T-helper 1 cell (primary cell): ENCODE measurements around the gene HMCN1.

Experiments used
- DNase-seq, 5 donors: peaks; one replicate each; pipeline ENCODE4 v3.0.0-alpha.2; 2012 to 2020

The HMCN1 gene

GRCh38 chr1:185917646-185918045 is 183.5 kb downstream of the HMCN1 start:
- no peak for DNase-seq

- no peak for DNase-seq
Measured at GRCh38 chr1:185920602-185921001, 186.4 kb downstream of the HMCN1 start.

GRCh38 chr1:185921636-185922035 is 187.4 kb downstream of the HMCN1 start:
- DNase-seq = no peak

- no peak for DNase-seq
Measured at GRCh38 chr1:185926588-185926987, 192.4 kb downstream of the HMCN1 start.

GRCh38 chr1:185929776-185930175 is 195.6 kb downstream of the HMCN1 start:
- DNase-seq = no peak

- no peak for DNase-seq
Measured at GRCh38 chr1:185931438-185931837, 197.2 kb downstream of the HMCN1 start.

DNA sequence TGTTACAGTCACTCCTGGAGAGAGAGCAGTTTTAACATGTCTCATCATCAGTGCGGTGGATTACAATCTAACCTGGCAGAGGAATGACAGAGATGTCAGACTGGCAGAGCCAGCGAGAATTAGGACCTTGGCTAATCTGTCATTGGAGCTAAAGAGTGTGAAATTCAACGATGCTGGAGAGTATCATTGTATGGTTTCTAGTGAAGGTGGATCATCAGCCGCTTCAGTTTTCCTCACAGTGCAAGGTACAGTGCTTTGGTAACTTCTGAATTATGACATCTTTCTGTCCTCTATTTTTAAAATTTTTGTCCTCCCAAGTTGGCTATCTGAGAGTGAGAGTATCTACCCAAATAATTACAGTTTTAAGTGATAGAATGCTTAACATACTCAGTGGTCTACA is 199.4 kb downstream of the HMCN1 start:
- DNase-seq = no peak

DNA sequence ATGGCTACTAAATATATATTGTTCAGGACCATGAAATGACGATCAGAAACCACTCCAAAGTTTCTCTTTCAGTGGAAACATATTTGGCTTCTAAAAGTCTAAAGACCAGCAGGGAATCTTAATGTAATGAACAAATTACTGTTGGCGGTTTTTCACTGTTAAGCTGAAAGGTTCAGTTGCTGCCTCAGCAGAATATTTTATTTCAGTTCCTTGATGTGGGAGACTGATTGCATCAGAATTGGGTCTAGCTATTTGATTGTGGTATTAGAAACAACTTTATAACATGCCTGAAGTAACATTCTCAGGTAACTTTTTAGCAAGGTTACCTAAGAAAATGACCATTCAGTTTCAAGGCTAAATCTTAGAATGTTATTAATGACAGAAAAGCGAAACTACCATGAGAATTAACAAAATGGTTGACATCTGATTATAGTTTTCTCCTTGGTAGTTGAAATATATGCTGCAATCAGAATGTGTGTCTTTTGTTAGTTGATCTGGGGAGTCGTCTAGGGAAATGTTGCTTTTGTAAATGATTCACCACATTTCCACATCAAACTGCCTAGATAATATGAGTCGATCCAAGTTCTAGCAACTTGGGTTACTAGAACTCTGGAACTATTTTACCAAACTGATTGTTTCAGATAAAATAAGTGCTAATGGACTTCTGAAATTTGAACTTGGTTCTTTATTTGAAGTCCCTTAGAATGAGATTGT is 200.4 kb downstream of the HMCN1 start:
- no peak for DNase-seq

GRCh38 chr1:185935360-185935759 is 201.2 kb downstream of the HMCN1 start:
- no peak for DNase-seq

DNA sequence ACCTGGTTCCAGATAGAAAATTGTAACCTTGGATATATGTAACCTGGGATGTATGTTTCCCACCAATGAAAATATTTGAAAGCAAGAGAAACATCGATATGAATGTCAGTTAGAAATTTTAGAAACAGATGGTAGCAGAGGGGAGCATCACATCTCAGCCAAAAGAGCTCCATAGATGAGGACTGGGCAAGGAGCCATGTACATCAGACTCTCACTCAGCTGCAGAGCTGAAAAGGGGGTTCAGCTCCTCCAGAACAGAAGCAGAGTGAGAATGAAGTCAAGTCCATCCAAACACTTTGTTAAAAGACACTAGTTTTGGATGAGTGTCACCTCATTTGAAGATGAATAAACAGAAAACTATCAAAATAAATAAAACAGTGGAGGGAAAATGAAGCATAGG is 202.4 kb downstream of the HMCN1 start:
- DNase-seq = no peak

DNA sequence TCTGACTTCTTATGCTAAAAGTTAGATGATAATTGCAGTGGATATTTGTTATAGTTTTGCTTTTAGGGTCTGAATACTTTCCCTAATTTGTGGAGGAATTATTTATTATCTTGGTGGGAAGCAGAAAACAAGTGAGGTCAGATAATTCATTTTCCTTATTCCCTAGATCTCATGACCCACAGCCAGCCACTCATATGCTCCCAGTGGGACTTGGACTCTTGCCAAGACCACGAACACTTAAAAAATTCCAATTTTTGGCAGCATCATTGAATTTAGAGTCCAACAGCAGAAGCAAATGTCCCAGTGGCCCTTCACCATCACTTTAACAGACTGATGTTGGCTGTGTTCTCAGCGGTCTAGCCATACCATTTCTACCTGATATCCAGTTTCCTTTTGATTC is 204.2 kb downstream of the HMCN1 start:
- no peak for DNase-seq

DNA sequence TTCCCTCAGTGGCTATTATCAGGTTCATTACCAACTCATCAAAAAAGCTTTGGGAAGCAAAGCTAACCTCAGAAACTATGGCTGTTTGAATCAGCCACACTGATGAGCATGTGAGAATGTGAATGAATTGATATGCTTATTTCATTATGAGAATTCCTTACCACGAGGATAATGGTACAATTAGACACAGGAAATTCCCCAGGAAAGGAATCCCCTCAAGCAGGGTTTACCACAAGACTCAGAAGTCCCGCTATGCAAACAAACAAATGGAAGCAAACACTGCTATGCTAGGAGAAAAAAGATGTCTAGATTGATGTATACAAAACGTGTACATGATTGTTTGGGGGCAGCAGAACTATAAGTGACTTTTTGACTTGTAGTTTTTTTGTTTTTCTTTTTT is 205.0 kb downstream of the HMCN1 start:
- DNase-seq = no peak

DNA sequence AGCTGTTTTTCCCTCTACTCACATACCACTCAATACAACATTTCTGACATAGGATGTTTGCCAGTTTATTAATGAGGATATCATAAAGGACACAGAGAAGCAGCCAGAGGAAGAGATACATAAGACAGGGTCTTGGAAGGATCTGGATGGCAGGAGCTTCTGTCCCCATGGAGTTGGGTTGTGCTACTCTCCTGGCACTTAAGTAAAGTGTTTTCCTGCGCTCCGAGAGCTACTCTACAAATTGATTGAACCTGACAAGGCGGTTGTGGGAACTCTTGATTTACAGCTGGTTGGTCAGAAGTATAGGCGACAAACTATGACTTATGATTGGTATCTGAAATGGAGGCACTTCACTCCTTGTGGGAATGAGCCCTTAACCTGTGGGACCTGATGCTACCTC is 208.8 kb downstream of the HMCN1 start:
- no peak for DNase-seq

GRCh38 chr1:185956881-185957280 is 222.7 kb downstream of the HMCN1 start:
- no peak for DNase-seq

DNA sequence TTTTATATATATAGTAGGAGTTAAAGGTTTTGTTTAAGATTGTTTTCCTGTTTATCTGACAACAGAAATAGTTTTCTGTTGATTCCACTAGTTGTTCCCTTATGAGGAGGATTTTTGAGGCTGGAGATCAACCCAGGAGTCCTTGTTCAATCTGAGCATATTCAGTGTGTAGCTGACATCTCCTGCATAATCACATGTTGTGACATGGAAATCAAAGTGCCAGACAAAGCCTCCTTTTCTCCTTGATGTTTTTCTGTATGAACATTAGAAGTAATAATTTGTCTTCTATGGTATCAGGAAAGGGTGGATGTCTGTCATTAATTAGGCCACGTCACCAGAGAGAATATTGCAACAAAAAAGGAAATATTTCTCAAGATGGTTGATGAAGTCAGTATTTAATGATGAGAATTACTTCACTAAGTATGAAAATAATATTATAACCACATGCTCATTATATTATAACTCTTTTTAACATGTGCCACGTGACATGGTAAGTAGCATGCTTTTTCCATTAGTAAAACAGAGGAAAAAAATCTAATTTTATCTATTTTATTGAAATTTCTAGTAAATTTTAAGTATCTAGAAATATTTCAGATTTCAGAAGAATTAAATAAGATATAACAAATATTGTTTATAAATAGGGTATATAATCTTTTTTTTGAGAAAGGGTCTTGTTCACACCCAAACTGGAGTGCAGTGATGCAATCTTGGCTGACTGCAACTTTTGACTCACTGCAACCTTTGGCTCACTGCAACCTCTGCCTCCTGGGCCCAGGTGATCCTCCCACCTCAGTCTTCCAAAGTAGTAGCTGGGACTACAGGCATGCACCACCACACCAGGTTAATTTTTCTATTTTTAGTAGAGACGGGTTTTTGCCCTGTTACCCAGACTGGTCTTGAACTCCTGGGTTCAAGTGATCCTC is 223.5 kb downstream of the HMCN1 start:
- DNase-seq = no peak

DNA sequence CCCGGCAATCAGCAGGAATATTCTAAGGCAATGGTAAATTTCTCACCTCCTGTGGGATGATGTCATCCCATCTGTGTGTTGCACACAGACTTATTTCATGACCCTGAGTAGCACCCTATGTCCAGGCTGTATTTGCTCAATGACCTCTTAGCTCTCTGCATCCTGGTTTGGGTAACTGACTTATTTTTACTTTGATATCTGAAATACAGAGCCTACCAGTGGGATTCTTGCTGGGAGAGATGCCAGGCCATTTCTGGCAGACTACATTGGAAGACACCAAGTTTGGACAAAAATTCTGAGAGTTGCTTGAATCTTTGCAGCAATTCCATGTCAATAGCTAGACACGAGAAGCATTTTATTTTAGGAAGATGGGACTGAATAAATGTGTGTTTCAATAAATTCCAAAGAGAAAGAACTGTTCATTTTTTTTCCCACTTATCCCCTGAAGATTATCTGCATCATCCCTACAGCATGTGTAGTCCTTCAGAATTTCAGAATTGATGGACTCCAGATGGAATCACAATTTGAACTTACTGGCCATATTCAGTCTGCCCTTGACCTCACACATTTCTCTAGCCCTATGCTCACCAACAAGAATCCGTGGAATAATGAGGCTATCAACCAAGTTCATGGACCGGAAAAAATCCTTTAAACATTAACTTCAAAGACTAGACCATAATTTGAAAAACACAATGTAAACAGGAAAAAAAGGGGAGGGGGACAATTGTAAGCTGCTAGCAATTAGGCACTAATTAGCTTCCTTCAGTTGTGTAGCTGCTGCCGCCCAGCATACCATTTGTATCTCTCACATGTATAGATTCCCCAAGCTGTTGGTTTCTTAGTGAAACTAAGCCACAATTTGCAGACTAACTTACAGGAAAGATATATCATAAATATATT is 226.5 kb downstream of the HMCN1 start:
- DNase-seq = no peak

DNA sequence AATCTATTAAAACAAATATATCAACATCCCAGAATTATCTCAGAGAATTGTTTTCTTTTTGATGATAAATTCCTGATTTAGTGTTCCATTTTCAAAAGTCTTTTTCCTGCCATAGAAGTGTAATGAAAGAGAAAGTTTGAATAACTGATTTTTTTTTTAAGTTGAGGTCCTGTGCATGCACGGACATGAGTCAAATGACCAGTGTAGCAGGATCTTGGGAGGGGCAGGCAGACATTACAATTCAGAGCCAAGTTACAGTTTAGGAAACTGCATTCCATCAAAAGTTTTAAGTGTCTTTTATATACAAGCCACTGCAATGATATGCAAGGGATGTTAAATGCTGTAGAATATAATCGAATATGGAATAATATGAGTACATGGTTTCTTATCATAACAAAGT is 227.5 kb downstream of the HMCN1 start:
- DNase-seq = no peak

DNA sequence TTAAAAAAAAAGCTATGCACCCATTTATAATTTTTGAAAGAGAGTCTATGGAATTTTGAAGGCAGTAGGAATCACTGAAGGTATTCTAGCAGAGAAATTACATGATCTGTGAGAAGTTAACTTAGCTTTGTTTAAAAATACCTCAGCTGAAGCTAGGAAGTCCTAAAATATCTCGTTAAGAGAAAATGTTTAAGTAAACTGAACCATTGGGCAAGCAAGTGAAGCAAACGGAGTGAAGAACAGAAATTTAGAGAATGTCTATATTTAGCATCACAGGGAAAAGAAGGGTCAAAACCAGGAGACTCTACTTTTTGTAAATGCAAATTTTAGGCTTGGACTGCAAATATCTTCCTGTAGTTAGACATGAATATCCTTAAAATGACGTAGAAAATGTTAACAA is 230.8 kb downstream of the HMCN1 start:
- no peak for DNase-seq

DNA sequence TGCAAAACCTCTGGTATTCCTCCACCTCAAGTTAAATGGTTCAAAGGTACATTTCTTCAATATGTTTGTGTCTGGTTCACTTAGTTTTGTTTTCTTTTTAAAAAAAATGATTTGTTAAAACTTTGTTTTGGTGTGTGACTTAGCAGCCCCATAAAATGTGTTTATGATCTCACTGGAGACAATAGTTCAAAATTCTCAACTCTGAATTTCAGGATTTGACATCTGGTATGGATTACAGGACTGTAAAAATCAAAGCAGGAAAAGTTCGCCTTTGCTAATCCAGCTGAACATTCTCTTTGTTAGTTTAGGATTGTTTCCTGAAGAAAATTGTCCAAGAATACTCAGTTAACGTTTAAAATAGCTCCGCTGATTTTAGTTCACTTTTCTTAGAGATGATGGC is 231.7 kb downstream of the HMCN1 start:
- no peak for DNase-seq

GRCh38 chr1:185966471-185966870 is 232.3 kb downstream of the HMCN1 start:
- no peak for DNase-seq

DNA sequence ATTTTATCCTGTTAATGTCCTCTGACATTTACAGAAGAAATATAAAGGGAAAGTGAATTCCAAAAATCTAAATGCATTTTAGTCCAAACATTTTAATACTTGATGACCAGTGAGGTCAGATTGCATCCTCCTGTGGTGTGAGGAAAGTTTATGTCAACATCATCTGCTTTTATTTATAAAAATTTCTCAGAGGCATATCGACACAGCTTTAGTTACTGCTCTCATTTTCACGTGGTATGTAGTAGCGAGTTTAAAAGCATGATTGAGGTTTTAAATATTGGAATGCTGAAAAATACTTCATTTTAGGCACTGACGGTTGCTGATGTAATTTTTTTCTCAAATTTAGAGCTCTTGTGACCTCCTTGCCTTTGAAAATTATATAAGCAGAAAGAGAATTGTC is 234.8 kb downstream of the HMCN1 start:
- no peak for DNase-seq

GRCh38 chr1:185969524-185969991 is 235.4 kb downstream of the HMCN1 start:
- no peak for DNase-seq

GRCh38 chr1:185971688-185972087 is 237.5 kb downstream of the HMCN1 start:
- DNase-seq = no peak
